ENCODE data around the gene MNX1.

DNA sequence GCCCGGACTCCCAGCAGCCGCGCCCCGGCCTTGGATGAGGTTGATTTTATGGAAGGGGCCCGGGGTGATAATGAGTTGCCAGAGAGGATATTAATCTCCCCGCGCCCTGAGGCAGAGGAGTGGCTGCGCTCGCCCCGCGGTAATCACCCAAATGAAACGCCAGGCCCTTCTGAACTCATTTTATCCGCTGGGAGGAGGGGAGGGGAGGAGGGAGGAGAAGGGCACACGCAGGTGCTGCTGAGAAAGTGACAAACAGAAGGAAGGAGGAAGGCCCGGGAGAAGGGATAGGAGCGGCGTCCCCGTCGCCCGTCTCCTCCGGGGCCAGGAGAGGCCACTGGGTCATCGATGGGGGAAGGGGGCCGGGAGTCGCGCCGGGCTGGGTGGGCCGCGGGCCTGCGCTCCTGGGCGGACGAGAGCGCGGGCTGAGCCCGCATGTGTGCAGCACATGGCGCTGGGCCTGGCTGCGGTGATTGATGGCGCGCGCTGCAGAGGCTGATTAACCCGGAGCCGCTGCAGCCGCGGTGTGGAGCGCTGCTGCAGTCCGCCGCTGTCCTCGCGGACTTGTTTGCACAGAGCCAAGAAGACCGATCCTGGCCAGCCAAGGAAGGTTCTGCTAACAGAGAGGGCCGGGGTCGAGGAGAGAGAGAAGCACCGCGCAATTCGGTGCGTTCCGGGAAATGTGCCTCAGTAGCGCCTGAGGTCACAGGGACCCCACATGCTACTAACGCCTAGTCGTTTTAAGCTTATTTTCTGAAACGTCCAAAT, 6.5 kb downstream of the MNX1 start:
- TF ChIP-seq, protein P1, sequence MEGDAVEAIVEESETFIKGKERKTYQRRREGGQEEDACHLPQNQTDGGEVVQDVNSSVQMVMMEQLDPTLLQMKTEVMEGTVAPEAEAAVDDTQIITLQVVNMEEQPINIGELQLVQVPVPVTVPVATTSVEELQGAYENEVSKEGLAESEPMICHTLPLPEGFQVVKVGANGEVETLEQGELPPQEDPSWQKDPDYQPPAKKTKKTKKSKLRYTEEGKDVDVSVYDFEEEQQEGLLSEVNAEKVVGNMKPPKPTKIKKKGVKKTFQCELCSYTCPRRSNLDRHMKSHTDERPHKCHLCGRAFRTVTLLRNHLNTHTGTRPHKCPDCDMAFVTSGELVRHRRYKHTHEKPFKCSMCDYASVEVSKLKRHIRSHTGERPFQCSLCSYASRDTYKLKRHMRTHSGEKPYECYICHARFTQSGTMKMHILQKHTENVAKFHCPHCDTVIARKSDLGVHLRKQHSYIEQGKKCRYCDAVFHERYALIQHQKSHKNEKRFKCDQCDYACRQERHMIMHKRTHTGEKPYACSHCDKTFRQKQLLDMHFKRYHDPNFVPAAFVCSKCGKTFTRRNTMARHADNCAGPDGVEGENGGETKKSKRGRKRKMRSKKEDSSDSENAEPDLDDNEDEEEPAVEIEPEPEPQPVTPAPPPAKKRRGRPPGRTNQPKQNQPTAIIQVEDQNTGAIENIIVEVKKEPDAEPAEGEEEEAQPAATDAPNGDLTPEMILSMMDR (IDR thresholded peaks at IDR 0.05): no peak
- TF ChIP-seq POLR2AphosphoS5 (IDR thresholded peaks at IDR 0.05): no peak
- no peak for TF ChIP-seq POLR2A (IDR thresholded peaks at IDR 0.05; ENCODE audit: low read depth)
